SK-N-SH (cell line): ENCODE results near the gene ABHD1.

ENCODE experiments used
- CHD2 ChIP-seq: fragments of 150-350 bp; IDR thresholded peaks from 2 replicates; pipeline ENCODE4 v1.6.1; 2018; ENCODE audit warnings: low read length; ENCODE audit not compliant: partially characterized antibody
- CTCF ChIP-seq: fragments of 200-600 bp; sonication (generic); IDR thresholded peaks from 2 replicates; pipeline ENCODE4 v1.6.1; 2017; ENCODE audit warnings: antibody characterized with exemption, mild to moderate bottlenecking, moderate library complexity
- ELF1 ChIP-seq: IDR thresholded peaks from 2 replicates; pipeline ENCODE4 v1.4.0; 2012
- EP300 ChIP-seq, 2 experiments: IDR thresholded peaks; 2 replicates each; pipeline versions ENCODE4 v1.4.0 to v1.6.1; 2012; ENCODE audit warnings: borderline replicate concordance in 1 of 2, low read depth in 1 of 2, low read length in 1 of 2
- EZH2phosphoT487 ChIP-seq: fragments of 200-600 bp; sonication (generic); IDR thresholded peaks from 2 replicates; pipeline ENCODE4 v1.6.1; 2017; ENCODE audit warnings: low read depth, mixed run types, mild to moderate bottlenecking, antibody characterized with exemption, moderate library complexity, borderline replicate concordance
- MAX ChIP-seq: IDR thresholded peaks from 2 replicates; pipeline ENCODE4 v1.4.0; 2012; ENCODE audit warnings: low read depth
- NFIC ChIP-seq: IDR thresholded peaks from 2 replicates; pipeline ENCODE4 v1.4.0; 2012; ENCODE audit warnings: borderline replicate concordance
- RAD21 ChIP-seq: IDR thresholded peaks from 2 replicates; pipeline ENCODE4 v1.6.1; 2012; ENCODE audit warnings: mild to moderate bottlenecking, low read length
- SMC3 ChIP-seq: IDR thresholded peaks from 2 replicates; pipeline ENCODE4 v1.6.1; 2012; ENCODE audit warnings: low read depth, low read length, improper control_type of control experiment
- YY1 ChIP-seq: IDR thresholded peaks from 2 replicates; pipeline ENCODE4 v1.4.0; 2012; ENCODE audit warnings: low read depth, mild to moderate bottlenecking

GRCh38 chr2:27155069-27155520 is 31.5 kb downstream of the ABHD1 start:
- TF ChIP-seq CTCF = no peak
- TF ChIP-seq MAX = no peak
- TF ChIP-seq YY1 = no peak
- TF ChIP-seq RAD21 = no peak
- TF ChIP-seq NFIC = no peak
- TF ChIP-seq SMC3 = no peak
- no peak for TF ChIP-seq EZH2phosphoT487
- TF ChIP-seq CHD2 = no peak
- no peak for TF ChIP-seq ELF1
- no peak for TF ChIP-seq EP300 (IDR thresholded peaks at IDR 0.05; ENCODE audit: borderline replicate concordance in 1 of 2, low read depth in 1 of 2, low read length in 1 of 2)
